ENCODE data around the gene STON2. TPM values are rescaled to one million over a fixed set of nuclear protein-coding genes. Genes with fewer than 3 reads are reported as not detected.
A peak's percentile ranks its signal among the peaks of the same experiment; 100 is the strongest.

The STON2 gene
- total RNA-seq, 2 donors from 2014 or later = 8.6 to 14.1 TPM

DNA sequence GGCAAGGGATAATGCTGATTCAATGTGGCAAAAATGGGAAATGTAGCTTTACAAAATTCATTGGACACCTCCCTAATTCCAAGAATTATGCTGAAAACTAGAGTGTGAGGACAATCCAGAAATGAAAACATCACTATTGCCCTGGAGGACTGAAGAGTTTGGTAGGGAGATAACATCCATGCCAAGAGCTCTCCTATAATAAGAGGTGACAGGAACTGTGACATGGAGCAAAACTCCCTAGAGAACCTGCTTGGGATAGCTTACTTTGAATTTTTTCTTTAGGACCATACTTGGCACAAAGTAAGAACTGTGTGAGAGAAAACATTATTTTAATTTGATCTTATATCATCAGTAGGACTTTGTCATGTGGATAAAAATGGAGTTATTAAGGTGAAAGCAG lies 48.9 kb downstream of the STON2 start:
- DNase-seq (ENCODE audit: low spot score) = no peak
- H3K27me3 ChIP-seq = no peaks in the 10 kb centered on the region
- H3K4me1 ChIP-seq = no peaks in the 10 kb centered on the region

DNA sequence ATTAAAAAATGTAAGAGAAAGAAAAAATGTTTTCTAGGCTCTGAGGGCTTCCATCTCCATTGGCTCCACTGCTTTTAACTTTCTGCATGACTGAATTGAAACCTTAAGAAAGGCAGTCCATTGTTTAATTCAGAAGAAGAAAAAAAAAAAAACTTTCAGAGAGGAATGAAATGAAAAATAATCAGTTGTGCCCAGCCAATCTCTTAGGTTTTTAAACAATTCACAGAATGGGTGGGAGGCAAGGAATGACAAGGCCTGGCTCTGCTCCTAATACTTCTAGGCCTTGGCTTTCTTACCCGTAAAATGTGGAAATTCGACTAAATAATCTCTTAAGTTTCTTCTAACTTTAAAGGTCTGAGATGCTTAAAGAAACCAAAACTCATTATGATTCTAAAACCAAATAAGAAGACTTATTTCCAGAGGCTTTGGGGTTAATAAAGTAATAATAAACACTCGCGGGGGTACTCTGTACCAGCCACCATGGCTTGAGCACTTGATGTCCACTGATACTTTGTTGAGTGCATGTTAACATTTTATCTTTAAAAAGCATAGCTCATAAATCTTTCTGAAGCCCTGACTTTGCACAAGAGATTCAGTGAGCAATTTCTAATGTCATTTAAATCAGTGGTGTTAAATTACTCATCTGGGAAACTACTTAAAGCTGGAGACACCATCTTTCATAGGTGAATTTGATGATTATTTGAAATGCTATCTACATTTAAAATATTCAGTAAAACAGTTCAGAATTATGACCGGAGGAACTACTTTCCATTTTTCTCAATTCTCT lies 49.6 kb downstream of the STON2 start:
- Histone ChIP-seq H3K36me3 (no peaks in the 10 kb centered on the region), H3K4me3 (no peak overlapping the region), H3K27ac (peak overlapping the region; percentile 0 to 3), H3K27me3 (no peaks in the 10 kb centered on the region), H3K9me3 (peaks cover 0 to 5% of the 10 kb centered on the region in 2 donors), H3K4me1 (no peaks in the 10 kb centered on the region)
- TF ChIP-seq, protein P1, sequence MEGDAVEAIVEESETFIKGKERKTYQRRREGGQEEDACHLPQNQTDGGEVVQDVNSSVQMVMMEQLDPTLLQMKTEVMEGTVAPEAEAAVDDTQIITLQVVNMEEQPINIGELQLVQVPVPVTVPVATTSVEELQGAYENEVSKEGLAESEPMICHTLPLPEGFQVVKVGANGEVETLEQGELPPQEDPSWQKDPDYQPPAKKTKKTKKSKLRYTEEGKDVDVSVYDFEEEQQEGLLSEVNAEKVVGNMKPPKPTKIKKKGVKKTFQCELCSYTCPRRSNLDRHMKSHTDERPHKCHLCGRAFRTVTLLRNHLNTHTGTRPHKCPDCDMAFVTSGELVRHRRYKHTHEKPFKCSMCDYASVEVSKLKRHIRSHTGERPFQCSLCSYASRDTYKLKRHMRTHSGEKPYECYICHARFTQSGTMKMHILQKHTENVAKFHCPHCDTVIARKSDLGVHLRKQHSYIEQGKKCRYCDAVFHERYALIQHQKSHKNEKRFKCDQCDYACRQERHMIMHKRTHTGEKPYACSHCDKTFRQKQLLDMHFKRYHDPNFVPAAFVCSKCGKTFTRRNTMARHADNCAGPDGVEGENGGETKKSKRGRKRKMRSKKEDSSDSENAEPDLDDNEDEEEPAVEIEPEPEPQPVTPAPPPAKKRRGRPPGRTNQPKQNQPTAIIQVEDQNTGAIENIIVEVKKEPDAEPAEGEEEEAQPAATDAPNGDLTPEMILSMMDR (IDR thresholded peaks at IDR 0.05) = no peak
- no peak for DNase-seq (ENCODE audit: low spot score)

More for the DNA sequence above, 48.9 kb downstream of the STON2 start:
- no peaks in the 10 kb centered on the region for H3K36me3 ChIP-seq
- H3K27ac ChIP-seq = no peak overlapping the region
- H3K9me3 ChIP-seq = peaks cover 0 to 5% of the 10 kb centered on the region in 2 donors
- H3K4me3 ChIP-seq = no peak overlapping the region
- TF ChIP-seq, protein P1 (IDR thresholded peaks at IDR 0.05) = no peak

DNA sequence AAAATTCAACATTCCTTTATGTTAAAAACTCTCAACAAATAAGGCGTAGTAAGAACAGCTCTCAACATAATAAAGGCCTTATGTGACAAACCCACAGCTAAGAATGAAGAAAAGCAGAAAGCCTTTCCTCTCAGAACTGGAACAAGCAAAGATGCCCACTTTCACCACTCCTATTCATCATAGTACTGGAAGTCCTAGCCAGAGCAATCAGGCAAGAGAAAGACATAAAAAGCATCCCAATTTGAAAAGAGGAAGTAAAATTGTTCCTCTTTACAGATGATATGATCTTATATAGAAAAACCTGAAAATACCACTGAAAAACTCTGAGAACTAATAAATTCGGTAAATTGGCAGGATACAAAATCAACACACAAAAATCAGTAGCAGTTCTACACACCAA lies 52.1 kb downstream of the STON2 start:
- H3K27me3 ChIP-seq = no peaks in the 10 kb centered on the region
- TF ChIP-seq, protein P1 (IDR thresholded peaks at IDR 0.05) = no peak

DNA sequence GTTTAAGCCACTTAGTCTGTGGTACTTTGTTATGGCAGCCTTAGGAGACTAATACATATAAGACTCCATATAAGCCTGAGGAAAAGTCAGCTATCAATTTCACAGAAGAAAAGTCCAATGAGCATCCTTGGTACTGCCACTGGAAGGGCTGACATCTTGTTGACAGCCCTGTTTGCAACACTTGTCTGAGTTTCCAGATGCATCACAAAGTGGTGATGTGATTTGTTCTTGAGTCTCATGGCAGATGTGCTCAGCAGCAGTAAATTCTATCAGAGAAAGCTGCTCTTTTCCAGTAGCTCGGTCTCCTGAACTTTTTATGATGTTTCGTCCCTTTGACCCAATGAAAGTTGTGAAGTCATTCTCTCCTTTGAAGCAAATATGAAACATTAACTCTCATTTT lies 54.3 kb downstream of the STON2 start:
- Histone ChIP-seq H3K27ac (no peak overlapping the region), H3K27me3 (no peaks in the 10 kb centered on the region), H3K4me1 (no peaks in the 10 kb centered on the region), H3K4me3 (no peak overlapping the region), H3K36me3 (no peaks in the 10 kb centered on the region), H3K9me3 (no peaks in the 10 kb centered on the region)
- no peak for DNase-seq (ENCODE audit: low spot score)
- TF ChIP-seq, protein P1 (IDR thresholded peaks at IDR 0.05) = no peak

More for the DNA sequence above, 52.1 kb downstream of the STON2 start:
- Histone ChIP-seq H3K4me3 (no peak overlapping the region), H3K27ac (no peak overlapping the region), H3K4me1 (no peaks in the 10 kb centered on the region), H3K9me3 (no peaks in the 10 kb centered on the region), H3K36me3 (no peaks in the 10 kb centered on the region)
- DNase-seq (ENCODE audit: low spot score) = no peak

DNA sequence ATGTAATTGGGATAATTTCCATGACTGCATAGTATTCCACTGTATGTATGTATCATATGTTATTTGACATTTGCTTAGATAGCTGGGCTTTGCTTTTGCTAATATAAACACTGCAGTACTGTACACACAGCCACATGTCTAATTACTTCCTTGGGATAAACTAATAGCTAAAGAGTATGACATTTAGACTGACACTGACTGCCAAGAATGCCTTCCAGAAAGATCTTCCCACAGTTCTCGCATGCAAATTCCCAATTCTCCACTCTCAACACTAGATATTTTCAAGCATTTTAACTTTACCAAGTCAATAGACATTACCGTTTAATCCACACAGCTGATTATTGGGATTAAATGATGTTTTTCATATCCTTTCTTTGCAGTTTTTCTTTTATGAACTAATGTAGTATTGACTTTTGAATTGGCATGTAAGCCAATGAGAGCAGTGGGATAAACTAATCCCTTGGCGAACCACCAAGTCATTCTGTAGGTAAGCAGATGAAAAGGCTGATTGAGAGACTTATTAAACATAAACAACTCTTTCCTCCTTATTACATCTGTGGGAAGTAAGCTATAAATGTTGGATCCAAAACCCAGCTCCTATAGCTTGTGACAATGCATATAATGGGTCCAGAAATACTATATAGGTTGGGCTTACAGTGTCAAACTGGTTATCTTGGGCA lies 55.5 kb downstream of the STON2 start:
- no peak for DNase-seq (ENCODE audit: low spot score)
- H3K27ac ChIP-seq = no peak overlapping the region
- no peak overlapping the region for H3K4me3 ChIP-seq
- TF ChIP-seq, protein P1 (IDR thresholded peaks at IDR 0.05) = no peak
- no peaks in the 10 kb centered on the region for H3K9me3 ChIP-seq
- no peaks in the 10 kb centered on the region for H3K36me3 ChIP-seq
- H3K27me3 ChIP-seq = no peaks in the 10 kb centered on the region
- H3K4me1 ChIP-seq = no peaks in the 10 kb centered on the region
